ENCODE data around the gene PCGF1. TPM values are rescaled to one million over a fixed set of nuclear protein-coding genes. Genes with fewer than 3 reads are reported as not detected.
A peak's percentile ranks its signal among the peaks of the same experiment; 100 is the strongest.

The PCGF1 gene
- total and polyA plus RNA-seq, 2 of the 13 experiments (the other 11 are each of a cell fraction or from before 2014, with no cell fraction given) = 20.4 to 22.6 TPM

DNA sequence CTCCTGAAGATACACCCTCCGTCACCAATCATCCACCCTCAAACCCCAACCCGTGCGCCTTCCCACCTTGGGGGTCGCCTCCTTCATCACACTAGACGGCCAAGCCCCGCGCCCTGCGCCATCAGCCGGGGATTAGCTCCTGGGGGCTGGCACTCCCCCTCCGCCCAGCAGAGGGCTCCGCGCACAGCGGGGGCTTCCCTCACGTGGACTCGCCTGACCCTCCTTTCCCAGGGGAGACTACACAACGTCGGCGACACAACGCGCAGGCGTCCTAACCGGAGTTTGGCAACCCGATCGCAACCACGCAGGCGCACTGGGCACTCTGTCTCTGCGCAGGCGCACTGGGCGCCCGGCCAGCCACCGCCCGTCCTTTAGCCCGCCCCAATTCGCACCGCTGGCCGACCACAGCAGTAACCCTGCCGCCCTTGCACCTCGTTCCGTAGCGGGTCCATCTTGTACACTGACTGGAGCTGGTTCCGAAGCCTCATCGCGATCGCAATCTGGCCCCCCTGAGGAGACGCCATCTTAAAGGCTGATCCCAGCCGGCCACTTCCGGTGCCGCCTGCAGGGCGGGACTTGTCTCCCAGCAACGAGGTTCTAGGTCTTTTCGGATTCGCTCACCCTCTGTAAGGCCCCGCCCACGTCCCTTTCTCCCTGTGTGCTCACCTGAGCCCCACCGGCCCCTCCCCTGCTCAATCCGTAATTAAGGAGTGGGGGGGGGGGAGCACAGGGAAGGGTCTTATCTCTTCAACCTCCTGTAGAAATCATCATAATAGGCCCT, at the start of gene PCGF1 (continued):
- TF ChIP-seq, protein P1, sequence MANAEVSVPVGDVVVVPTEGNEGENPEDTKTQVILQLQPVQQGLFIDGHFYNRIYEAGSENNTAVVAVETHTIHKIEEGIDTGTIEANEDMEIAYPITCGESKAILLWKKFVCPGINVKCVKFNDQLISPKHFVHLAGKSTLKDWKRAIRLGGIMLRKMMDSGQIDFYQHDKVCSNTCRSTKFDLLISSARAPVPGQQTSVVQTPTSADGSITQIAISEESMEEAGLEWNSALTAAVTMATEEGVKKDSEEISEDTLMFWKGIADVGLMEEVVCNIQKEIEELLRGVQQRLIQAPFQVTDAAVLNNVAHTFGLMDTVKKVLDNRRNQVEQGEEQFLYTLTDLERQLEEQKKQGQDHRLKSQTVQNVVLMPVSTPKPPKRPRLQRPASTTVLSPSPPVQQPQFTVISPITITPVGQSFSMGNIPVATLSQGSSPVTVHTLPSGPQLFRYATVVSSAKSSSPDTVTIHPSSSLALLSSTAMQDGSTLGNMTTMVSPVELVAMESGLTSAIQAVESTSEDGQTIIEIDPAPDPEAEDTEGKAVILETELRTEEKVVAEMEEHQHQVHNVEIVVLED (CRISPR knock-in tag; IDR thresholded peaks at IDR 0.05; ENCODE audit: borderline replicate concordance) = peak; percentile 74; the same call in 1 of the 2 replicates
- TF ChIP-seq JUNB (CRISPR knock-in tag; IDR thresholded peaks at IDR 0.05; ENCODE audit: borderline replicate concordance) = no peak
- TF ChIP-seq, protein P2, sequence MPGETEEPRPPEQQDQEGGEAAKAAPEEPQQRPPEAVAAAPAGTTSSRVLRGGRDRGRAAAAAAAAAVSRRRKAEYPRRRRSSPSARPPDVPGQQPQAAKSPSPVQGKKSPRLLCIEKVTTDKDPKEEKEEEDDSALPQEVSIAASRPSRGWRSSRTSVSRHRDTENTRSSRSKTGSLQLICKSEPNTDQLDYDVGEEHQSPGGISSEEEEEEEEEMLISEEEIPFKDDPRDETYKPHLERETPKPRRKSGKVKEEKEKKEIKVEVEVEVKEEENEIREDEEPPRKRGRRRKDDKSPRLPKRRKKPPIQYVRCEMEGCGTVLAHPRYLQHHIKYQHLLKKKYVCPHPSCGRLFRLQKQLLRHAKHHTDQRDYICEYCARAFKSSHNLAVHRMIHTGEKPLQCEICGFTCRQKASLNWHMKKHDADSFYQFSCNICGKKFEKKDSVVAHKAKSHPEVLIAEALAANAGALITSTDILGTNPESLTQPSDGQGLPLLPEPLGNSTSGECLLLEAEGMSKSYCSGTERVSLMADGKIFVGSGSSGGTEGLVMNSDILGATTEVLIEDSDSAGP (CRISPR knock-in tag; IDR thresholded peaks at IDR 0.05; ENCODE audit: borderline replicate concordance) = peak; percentile 95; the same call in 1 of the 2 replicates
- no peak for TF ChIP-seq ZNF3 (CRISPR knock-in tag; IDR thresholded peaks at IDR 0.05)
- TF ChIP-seq, protein P3, sequence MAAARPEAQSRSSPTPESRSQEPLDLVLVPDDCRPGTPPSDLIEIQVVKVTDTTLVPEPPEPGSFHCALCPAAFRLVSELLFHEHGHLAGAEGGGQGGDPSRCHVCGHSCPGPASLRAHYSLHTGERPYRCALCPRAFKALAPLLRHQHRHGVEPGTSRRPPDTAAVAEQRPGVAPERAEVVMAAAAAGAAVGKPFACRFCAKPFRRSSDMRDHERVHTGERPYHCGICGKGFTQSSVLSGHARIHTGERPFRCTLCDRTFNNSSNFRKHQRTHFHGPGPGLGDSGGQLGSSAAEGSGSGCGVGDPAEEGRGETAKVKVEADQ (CRISPR knock-in tag; IDR thresholded peaks at IDR 0.05; ENCODE audit: borderline replicate concordance) = peak; percentile 93
- TF ChIP-seq PHF8 (CRISPR knock-in tag; IDR thresholded peaks at IDR 0.05) = peak; percentile 90
- TF ChIP-seq, protein P4, sequence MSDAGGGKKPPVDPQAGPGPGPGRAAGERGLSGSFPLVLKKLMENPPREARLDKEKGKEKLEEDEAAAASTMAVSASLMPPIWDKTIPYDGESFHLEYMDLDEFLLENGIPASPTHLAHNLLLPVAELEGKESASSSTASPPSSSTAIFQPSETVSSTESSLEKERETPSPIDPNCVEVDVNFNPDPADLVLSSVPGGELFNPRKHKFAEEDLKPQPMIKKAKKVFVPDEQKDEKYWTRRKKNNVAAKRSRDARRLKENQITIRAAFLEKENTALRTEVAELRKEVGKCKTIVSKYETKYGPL (CRISPR knock-in tag; IDR thresholded peaks at IDR 0.05) = no peak
- TF ChIP-seq, protein P5, sequence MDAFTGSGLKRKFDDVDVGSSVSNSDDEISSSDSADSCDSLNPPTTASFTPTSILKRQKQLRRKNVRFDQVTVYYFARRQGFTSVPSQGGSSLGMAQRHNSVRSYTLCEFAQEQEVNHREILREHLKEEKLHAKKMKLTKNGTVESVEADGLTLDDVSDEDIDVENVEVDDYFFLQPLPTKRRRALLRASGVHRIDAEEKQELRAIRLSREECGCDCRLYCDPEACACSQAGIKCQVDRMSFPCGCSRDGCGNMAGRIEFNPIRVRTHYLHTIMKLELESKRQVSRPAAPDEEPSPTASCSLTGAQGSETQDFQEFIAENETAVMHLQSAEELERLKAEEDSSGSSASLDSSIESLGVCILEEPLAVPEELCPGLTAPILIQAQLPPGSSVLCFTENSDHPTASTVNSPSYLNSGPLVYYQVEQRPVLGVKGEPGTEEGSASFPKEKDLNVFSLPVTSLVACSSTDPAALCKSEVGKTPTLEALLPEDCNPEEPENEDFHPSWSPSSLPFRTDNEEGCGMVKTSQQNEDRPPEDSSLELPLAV (CRISPR knock-in tag; conservative IDR thresholded peaks at IDR 0.05; ENCODE audit: low read depth) = no peak
- TF ChIP-seq ZNF749 (CRISPR knock-in tag; IDR thresholded peaks at IDR 0.05; ENCODE audit: borderline replicate concordance) = peak; percentile 87; the same call in 1 of the 2 replicates
- peak; percentile 71 for TF ChIP-seq ESRRA (CRISPR knock-in tag; IDR thresholded peaks at IDR 0.05; ENCODE audit: low read depth)
- no peak; the same call in 1 of the 2 replicates for TF ChIP-seq NR1H2 (CRISPR knock-in tag; IDR thresholded peaks at IDR 0.05; ENCODE audit: borderline replicate concordance, low read depth)
- TF ChIP-seq NCOA5 (CRISPR knock-in tag; IDR thresholded peaks at IDR 0.05) = peak; percentile 86; the same call in 1 of the 2 replicates
- TF ChIP-seq, protein P6, sequence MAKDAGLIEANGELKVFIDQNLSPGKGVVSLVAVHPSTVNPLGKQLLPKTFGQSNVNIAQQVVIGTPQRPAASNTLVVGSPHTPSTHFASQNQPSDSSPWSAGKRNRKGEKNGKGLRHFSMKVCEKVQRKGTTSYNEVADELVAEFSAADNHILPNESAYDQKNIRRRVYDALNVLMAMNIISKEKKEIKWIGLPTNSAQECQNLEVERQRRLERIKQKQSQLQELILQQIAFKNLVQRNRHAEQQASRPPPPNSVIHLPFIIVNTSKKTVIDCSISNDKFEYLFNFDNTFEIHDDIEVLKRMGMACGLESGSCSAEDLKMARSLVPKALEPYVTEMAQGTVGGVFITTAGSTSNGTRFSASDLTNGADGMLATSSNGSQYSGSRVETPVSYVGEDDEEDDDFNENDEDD (CRISPR knock-in tag; IDR thresholded peaks at IDR 0.05; ENCODE audit: borderline replicate concordance) = peak; percentile 79
- peak; percentile 89 for TF ChIP-seq YEATS4 (CRISPR knock-in tag; IDR thresholded peaks at IDR 0.05; ENCODE audit: borderline replicate concordance)
- TF ChIP-seq KDM1A (CRISPR knock-in tag; IDR thresholded peaks at IDR 0.05) = no peak
- TF ChIP-seq, protein P7, sequence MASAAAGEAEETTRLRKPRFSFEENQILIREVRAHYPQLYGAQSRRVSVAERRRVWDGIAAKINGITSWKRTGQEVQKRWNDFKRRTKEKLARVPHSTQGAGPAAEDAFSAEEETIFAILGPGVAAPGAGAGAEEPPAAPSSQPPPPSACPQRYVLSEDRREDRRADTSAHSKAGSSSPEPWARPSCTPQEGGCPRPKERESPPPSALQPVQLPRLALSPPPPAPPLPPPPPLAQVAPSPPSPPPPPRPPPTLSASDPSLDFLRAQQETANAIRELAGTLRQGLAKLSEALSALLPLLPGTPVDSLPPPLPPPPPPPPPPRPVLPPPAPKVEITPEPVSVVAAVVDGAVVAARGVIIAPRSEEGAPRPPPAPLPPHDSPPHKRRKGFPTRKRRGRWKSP (CRISPR knock-in tag; IDR thresholded peaks at IDR 0.05) = peak; percentile 41; the same call in 1 of the 2 replicates
- no peak for TF ChIP-seq ZNF790 (CRISPR knock-in tag; IDR thresholded peaks at IDR 0.05; ENCODE audit: borderline replicate concordance)
- peak; percentile 61; the same call in 1 of the 2 replicates for TF ChIP-seq CREM (IDR thresholded peaks at IDR 0.05)
- no peak for TF ChIP-seq CREM (CRISPR knock-in tag; IDR thresholded peaks at IDR 0.05)
